CD4-positive, alpha-beta T cell treated with Interferon alpha-2 for 1 hour (primary cell): ENCODE data around the gene MTAP.

Source experiments
- DNase-seq, 2 donors: peaks; one replicate each; pipeline ENCODE4 v3.0.0-alpha.2; 2020 to 2022

Gene MTAP

DNA sequence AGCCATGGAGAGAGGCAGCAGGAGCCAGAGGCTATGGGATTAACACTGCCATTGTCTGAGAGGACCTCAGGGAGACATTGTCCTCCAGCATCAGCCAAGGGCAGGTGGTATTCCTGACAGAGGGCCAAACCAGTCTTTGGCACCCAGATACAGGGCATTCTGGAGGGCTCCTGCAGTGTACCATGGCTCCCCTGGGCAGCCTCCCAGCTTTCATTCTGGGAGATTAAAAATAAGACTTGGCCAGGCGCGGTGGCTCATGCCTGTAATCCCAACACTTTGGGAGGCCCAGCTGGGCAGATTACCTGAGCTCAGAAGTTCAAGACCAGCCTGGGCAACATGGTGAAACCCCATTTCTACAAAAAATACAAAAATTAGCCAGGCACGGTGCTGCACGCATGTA, 4.2 kb downstream of the MTAP start:
- no peak for DNase-seq

- DNase-seq: no peak
Observed at GRCh38 chr9:21810388-21810787, 8.0 kb downstream of the MTAP start.

DNA sequence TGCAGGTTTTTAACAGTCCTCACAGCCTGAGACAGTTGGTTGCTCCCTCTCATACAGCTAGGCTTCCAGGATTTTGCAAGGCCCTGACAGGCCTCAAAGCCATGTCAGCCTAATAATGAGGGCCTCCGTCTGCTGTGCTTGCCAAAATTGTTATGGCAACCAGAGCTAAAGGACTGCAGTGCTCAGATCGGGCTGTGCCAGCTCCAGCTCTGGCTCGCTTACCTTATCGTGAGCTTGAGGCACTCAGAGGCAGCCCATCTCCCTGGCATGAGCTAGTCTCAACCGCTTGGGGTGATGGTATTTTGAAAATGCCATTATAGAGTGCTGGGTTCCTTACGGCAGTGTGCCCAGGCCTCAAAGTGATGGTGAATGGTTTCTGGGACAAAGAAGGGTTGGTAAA, 8.4 kb downstream of the MTAP start:
- no peak for DNase-seq

GRCh38 chr9:21811914-21812313, 9.5 kb downstream of the MTAP start:
- no peak for DNase-seq

DNA sequence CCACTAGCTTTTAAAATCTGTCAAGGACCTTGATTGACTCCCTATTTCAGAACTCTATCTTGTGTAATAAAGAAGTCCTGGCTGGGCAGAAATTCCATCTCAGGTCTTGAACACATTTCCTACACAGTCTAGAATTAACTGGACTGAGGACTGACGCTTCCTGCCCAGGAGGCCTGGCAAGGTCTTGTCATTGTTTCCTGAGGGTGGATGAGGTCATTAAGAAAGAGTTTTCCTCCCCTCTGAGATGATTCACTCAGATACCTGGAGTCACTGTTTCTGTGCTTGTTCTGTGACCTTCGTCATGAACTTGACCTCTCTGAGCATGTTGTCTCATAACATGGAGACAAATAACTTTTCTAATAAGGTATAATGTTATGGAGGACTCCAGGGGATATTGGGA, 10.0 kb downstream of the MTAP start:
- DNase-seq: no peak

GRCh38 chr9:21812946-21813568, 10.6 kb downstream of the MTAP start:
- peak; percentile 55 to 75 for DNase-seq

DNA sequence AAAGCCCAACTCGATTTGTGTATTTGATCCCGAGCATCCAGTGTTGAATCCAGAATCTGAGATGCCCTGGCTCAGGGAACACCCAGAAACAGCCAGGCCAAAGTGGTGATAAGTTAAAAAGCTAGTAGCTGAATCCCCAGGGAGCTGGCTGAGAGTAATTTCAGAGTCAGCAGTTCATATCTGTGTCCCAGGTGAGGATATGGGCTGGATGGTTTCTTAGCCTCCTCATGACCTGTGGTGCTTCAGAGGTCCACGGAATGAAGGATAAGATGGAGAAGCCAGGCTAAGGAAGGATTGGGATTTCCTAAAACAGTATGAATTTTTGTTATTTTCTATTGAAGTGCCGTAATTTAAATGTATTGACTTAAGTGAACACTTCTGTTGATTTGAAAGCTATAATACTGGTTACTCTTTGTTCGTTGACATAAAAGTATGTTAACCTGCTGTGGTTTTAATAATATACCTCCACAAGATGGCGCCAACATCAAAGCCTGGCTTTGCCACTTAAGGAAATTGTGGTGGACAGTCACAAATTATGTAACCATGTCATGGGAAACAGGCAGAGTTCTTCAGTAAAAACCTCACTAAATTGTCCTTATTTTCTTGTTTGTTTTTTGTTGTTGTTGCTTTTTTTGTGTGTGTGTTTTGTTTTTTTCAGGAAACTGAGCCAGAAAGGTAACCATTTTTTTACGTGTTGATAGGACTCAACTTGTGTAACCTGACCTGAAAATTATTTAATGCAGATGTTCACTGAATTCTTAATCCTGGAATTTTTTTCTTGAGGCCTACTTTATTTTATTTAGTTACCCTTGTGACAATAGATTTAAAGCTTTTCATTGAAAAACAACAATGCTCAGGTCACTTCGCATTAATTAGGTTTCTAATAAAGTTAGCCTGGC, 11.4 kb downstream of the MTAP start:
- peak; percentile 65 to 88 for DNase-seq

DNA sequence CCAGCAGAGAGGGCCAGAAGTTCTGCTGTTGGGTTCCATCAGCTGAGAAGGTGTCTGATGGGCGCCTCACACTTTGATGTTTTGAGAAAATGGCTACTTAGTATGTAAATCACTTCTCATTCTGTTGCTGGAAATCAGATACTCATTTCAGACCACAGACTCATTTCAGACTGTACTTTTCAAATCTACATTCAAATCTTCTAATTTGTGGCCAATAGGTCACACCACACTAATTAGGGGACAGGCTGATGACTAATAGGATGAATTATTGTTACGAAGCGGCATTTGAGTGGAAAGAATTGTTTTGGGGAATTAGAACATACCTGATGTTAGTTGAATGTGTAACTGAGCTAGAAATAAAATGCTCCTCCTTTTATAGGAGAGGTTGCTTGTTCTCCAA, 13.2 kb downstream of the MTAP start:
- DNase-seq: no peak

DNA sequence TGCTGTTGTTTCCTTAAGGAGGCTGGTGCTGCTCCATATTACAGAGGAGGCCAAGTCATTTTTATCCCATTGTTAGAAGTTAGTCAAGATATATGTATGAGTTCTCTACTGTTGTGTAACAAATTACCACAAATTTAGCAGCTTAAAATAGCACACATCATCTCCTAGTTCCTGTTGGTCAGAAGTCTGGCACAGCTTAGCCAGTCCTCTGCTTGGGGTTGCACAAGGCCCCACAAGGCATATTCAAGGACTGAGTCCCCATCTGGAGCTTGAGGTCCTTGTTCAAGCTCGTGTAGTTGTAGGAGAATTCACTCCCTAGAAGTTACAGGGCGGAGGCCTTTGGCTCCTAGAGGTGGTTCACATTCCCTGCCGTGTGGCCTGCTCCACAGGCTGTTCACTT, 14.7 kb downstream of the MTAP start:
- DNase-seq: peak in 1 of 2 donors; percentile 26

- DNase-seq: no peak
Observed at GRCh38 chr9:21825637-21826036, 23.2 kb downstream of the MTAP start.

GRCh38 chr9:21828853-21829410, 26.5 kb downstream of the MTAP start:
- no peak for DNase-seq

DNA sequence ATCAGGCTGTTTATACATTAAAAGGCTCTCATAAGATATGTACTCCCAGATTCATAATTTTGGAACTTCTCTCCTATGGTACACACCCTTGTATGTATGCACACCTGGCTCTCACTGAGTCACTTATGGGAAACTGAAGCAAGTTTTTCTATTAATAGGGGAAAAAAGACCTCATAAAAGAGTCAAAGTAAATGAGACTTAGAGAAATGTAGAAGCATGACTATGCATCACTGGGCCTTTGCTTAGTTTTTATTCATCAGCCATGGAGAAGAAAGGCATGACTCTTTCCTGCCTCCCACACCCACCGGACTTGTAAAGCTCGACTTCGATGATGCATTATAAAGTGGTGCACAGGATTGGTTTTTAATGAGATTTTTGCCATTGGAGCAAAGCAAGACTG, 28.2 kb downstream of the MTAP start:
- no peak for DNase-seq

GRCh38 chr9:21831841-21832509, 29.5 kb downstream of the MTAP start:
- DNase-seq: peak in 1 of 2 donors; percentile 67

DNA sequence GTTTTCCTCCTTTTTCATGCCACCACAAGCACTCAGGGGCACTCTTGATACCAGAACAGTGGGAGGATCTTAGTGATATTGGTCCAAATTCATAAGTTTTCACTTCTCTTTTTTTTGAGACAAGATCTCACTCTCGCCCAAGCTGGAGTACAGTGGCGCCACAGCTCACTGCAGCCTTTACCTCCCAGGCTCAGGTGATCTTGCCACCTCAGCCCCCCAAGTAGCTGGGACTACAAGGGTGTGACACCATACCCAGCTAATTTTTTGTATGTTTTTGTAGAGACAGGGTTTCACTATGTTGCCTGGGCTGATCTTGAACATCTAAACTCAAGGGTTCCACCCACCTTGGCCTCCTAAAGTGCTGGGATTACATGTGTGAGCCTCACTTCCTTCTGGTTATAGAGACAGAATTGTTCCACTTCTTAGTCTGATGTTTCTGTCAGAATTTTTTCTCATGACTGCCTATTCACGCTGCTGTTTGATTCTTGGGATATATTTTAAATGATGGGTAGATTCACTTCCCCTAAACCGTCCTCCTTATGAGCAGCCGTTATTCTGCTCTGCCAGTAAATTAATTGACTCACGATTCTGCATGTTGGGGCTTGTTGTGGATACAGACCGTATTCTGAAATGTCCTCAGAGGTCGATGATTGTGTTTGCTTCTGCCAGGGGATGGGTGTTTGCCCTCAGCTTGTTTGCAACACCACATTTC, 30.8 kb downstream of the MTAP start:
- DNase-seq: peak in 1 of 2 donors; percentile 50

- no peak for DNase-seq
Observed at GRCh38 chr9:21835121-21835520, 32.7 kb downstream of the MTAP start.

- DNase-seq: no peak
Observed at GRCh38 chr9:21836437-21837161, 34.2 kb downstream of the MTAP start.

DNA sequence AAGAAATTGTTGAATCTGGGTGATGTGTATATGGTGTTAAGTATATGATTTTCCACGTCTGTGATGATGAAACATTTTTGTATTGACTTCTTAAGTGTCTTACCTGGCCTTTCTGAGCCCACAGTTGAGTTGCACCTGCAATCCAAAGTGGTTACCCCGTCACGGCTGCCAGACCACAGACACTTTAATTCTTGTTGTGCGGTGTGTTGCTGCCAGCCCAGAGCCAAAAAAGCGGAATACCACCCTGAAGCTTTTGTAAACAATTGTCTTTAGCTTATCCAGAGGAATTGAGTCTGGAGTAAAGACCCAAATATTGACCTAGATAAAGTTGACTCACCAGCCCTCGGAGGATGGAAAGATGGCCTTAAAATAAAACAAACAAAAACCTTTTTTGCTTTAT, 35.1 kb downstream of the MTAP start:
- no peak for DNase-seq

- no peak for DNase-seq
Observed at GRCh38 chr9:21840647-21841046, 38.2 kb downstream of the MTAP start.

DNA sequence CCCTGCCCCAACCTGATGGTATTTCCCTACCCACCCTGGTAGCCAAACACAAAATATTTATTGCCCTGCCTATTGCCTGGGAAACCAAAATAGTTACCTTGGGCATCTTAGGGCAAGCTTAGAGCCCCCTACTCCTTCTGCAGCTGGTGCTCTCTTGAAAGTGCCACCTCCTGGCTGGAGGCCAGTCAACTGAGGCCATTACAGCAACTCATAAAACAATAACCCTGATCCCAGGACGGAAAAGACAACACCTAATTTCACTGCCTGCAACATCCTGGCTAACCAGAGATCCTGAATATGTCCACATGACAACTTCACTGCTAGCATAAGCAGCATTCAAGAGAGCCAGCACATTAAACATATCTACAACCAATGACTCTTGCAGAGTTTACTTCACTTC, 38.7 kb downstream of the MTAP start:
- DNase-seq: no peak

DNA sequence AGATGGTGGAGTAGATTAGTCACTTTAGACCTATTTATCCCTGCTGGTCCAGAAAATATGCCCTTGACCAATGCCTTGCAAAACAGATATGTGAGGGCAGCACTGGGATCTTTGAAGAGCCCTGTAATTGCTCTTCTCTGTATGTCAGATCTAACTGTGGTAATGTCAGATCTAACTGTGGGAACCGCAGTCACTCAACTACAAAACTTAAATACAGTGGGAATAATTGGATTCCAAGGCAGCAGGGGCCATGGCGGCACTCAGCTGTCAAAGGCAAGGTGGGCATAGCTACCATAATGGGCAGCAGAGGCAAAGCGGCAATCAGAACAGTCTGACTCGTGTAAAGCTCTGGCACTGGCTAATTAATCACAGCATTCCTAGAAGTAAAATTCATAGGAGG, 46.2 kb downstream of the MTAP start:
- no peak for DNase-seq

DNA sequence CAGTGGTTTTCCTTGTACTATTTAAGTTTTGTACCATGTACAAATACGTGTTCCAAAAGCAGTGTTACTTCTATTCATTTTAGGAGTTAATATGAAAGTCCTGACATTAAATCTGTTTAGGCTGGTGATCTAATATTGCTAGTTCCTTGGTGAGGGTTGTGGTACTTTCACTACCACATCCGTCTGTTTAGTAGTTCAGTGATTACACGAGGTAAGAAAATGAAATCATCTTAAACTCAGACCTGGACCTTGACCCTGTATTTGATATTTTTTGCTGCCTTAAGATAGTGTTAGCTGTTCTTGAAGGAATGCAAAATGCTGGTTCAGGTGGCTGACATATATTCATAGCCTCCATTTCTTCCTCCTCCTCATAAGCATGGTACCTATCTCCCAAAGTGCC, 50.3 kb downstream of the MTAP start:
- DNase-seq: peak in 1 of 2 donors; percentile 16

- DNase-seq: no peak
Observed at GRCh38 chr9:21853414-21853813, 51.0 kb downstream of the MTAP start.
